Measurements from ENCODE around the gene NRCAM.

GRCh38 chr7:108188724-108189123 is 267.5 kb downstream of the NRCAM start:
- TF ChIP-seq POLR2A (IDR thresholded peaks at IDR 0.05) (no peak), POLR2AphosphoS5 (IDR thresholded peaks at IDR 0.05; ENCODE audit: insufficient read depth in 1 of 2, low read depth in 1 of 2) (no peak)
- TF ChIP-seq, protein P1, sequence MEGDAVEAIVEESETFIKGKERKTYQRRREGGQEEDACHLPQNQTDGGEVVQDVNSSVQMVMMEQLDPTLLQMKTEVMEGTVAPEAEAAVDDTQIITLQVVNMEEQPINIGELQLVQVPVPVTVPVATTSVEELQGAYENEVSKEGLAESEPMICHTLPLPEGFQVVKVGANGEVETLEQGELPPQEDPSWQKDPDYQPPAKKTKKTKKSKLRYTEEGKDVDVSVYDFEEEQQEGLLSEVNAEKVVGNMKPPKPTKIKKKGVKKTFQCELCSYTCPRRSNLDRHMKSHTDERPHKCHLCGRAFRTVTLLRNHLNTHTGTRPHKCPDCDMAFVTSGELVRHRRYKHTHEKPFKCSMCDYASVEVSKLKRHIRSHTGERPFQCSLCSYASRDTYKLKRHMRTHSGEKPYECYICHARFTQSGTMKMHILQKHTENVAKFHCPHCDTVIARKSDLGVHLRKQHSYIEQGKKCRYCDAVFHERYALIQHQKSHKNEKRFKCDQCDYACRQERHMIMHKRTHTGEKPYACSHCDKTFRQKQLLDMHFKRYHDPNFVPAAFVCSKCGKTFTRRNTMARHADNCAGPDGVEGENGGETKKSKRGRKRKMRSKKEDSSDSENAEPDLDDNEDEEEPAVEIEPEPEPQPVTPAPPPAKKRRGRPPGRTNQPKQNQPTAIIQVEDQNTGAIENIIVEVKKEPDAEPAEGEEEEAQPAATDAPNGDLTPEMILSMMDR (IDR thresholded peaks at IDR 0.05): no peak

Data from vagina (tissue), 2 donors.